HepG2 (cell line): ENCODE data around the gene COPB2. TPM values are rescaled to one million over a fixed set of nuclear protein-coding genes. Genes with fewer than 3 reads are reported as not detected.

Experiments used
- polyA plus RNA-seq, 8 experiments: library from polyadenylated mRNA; depleted of rRNA in 3 of 8; stranded (reverse) in 7 of 8; unstranded in 1 of 8; fragments of >200 nt; fragmentation: Illumina TruSeq in 4 of 8; extraction: Trizol in 4 of 8; gene quantifications; 2 replicates each; pipeline versions ENCODE4 v1.2.1 to v1.2.3, GENCODE V29; 2011 to 2016; ENCODE audit warnings: low read depth in 4 of 8, missing spikeins in 1 of 8, mixed read lengths in 1 of 8; ENCODE audit not compliant: insufficient read depth in 1 of 8
- small RNA-seq, 3 experiments: library from RNA; depleted of rRNA; stranded (forward); fragments of <200 nt; gene quantifications; one replicate each; pipeline ENCODE3, GENCODE V24; 2012; ENCODE audit warnings: low read depth in 2 of 3, low replicate concordance in 1 of 3; ENCODE audit not compliant: insufficient read length in 3 of 3, insufficient read depth in 2 of 3
- total RNA-seq, 5 experiments: library from RNA; depleted of rRNA; stranded (reverse); fragments of >200 nt; fragmentation: Illumina TruSeq; extraction: Trizol; gene quantifications; 2 replicates each; pipeline ENCODE4 v1.2.3, GENCODE V29; 2016; ENCODE audit warnings: low read depth in 1 of 5

COPB2 gene
- total and polyA plus RNA-seq, 2 of the 13 experiments (the other 11 are each of a cell fraction or from before 2014, with no cell fraction given), result 83.3 to 217 TPM

Small RNA genes lying within 50 kb of the gene (small RNA-seq; reads per million reads assigned to genes)
- 0 reads per million in 3 experiments for gene RF00026

Other genes with a start within 250 kb of the COPB2 start
- gene MRPS22, start 45.6 kb downstream of the COPB2 start, total RNA-seq (2016; rRNA removed; fragmentation: Illumina TruSeq; extraction: Trizol), result 113 and 139 TPM in 2 replicates
- 37.8 and 52.7 TPM in 2 replicates for gene MRPS22, start 45.6 kb downstream of the COPB2 start, polyA plus RNA-seq (2011; rRNA removed)
- gene RBP2, start 86.9 kb upstream of the COPB2 start, total RNA-seq (2016; rRNA removed; fragmentation: Illumina TruSeq; extraction: Trizol), result 2.5 TPM in 2 replicates
- gene RBP2, start 86.9 kb upstream of the COPB2 start, polyA plus RNA-seq (2011; rRNA removed), result 0.17 TPM in 1 of 2 replicates, not detected in the other
- 6.4 and 8.9 TPM in 2 replicates for gene RBP1, start 150.1 kb upstream of the COPB2 start, total RNA-seq (2016; rRNA removed; fragmentation: Illumina TruSeq; extraction: Trizol)
- 12.6 and 16.9 TPM in 2 replicates for gene RBP1, start 150.1 kb upstream of the COPB2 start, polyA plus RNA-seq (2011; rRNA removed)